Stimulated activated CD4-positive, alpha-beta T cell treated with anti-CD3 and anti-CD28 coated beads, Interleukin-4, amount 100 ng/mL, for 24 hours (primary cell): ENCODE measurements around the gene NUP160.
A peak's percentile ranks its signal among the peaks of the same experiment; 100 is the strongest.
"Not testable (repeated sequence)": the region's sequence is repeated elsewhere in the genome, so short reads cannot be mapped to it uniquely, and the experiment has no call there.

Experiments
- DNase-seq: peaks from one replicate; pipeline ENCODE4 v3.0.0-alpha.2; 2020

The NUP160 gene, protein sequence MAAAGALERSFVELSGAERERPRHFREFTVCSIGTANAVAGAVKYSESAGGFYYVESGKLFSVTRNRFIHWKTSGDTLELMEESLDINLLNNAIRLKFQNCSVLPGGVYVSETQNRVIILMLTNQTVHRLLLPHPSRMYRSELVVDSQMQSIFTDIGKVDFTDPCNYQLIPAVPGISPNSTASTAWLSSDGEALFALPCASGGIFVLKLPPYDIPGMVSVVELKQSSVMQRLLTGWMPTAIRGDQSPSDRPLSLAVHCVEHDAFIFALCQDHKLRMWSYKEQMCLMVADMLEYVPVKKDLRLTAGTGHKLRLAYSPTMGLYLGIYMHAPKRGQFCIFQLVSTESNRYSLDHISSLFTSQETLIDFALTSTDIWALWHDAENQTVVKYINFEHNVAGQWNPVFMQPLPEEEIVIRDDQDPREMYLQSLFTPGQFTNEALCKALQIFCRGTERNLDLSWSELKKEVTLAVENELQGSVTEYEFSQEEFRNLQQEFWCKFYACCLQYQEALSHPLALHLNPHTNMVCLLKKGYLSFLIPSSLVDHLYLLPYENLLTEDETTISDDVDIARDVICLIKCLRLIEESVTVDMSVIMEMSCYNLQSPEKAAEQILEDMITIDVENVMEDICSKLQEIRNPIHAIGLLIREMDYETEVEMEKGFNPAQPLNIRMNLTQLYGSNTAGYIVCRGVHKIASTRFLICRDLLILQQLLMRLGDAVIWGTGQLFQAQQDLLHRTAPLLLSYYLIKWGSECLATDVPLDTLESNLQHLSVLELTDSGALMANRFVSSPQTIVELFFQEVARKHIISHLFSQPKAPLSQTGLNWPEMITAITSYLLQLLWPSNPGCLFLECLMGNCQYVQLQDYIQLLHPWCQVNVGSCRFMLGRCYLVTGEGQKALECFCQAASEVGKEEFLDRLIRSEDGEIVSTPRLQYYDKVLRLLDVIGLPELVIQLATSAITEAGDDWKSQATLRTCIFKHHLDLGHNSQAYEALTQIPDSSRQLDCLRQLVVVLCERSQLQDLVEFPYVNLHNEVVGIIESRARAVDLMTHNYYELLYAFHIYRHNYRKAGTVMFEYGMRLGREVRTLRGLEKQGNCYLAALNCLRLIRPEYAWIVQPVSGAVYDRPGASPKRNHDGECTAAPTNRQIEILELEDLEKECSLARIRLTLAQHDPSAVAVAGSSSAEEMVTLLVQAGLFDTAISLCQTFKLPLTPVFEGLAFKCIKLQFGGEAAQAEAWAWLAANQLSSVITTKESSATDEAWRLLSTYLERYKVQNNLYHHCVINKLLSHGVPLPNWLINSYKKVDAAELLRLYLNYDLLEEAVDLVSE (N-terminal part only)

GRCh38 chr11:47847892-47848699 lies at the start of gene NUP160:
Gene NUP160 (minus strand): TSS chr11:47848350. CDS start chr11:47848318, 32 bp downstream.
- DNase-seq, result peak; percentile 90

DNA sequence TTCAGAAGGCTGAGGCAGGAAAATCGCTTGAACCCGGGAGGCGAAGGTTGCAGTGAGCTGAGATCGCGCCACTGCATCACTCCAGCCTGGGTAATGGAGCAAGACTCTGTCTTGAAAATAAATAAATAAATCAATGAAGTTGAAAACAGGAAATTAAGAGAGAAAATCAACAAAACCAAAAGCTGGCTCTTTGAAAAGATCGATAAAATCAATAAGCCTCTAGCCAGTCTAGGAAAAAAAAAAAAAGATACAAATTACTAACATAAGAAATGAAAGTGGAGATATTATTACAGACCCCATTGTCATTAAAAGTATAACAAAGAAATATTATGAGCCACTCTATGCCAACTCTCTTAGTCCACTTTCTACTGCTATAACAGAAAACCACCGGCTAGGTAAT lies 48.0 kb upstream of the NUP160 start:
- no peak for DNase-seq

DNA sequence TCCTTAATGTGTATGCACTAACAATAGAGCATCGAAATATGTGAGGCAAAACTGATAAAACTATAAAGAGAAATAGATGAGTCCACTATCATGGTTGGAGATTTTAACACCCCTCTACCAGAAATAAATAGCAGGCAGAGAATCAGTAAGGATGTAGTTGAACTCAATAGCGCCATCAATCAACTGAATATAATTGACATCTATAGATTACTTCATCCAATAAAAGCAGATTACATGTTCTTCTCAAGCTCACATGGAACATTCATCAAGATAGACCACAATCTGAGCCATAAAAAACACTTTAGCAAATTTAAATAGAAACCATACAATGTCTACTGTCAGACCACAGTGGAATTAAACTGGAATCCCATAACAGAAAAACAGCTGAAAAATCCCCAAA lies 46.9 kb upstream of the NUP160 start:
- DNase-seq, result no peak

- DNase-seq, result not testable (repeated sequence)
Observed at GRCh38 chr11:47892546-47893276, 44.6 kb upstream of the NUP160 start.

- no peak for DNase-seq
Observed at GRCh38 chr11:47891886-47892285, 43.7 kb upstream of the NUP160 start.

DNA sequence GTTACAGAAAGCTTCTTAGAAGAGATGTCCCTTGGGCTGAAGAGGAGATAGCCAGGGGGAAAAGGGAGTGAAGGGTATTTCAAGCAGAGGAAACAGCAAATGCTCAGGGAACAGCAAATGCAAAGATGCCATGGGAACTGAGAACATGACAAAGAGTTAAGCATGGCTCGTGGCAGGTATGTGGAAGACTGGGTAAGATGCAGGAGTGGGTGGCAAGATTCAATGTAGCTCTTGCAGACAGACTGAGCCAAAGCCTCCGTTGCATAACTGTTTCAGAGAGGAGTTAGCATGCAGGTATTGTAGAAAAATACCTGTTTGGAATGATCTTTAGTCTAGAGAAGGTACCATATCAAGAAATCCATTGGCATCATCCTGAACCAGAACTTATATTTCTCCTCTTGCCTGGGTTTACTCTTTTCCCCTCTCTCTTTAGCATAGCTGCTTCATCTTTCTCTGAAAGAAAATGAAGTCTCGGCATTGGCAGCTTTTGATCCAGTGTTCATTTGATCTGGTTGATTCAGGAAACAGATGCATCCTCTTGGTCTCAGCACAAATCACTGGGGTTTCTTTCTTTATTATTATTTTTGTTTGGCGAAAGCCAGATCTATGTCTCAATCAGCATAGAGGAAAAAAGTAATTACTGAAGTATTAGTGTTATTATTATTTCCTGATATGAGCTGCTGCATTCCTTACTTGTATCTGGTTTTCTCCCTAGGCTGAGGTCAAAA lies 41.7 kb upstream of the NUP160 start:
- DNase-seq, result peak; percentile 10

GRCh38 chr11:47887910-47888569 lies 39.9 kb upstream of the NUP160 start:
- no peak for DNase-seq

DNA sequence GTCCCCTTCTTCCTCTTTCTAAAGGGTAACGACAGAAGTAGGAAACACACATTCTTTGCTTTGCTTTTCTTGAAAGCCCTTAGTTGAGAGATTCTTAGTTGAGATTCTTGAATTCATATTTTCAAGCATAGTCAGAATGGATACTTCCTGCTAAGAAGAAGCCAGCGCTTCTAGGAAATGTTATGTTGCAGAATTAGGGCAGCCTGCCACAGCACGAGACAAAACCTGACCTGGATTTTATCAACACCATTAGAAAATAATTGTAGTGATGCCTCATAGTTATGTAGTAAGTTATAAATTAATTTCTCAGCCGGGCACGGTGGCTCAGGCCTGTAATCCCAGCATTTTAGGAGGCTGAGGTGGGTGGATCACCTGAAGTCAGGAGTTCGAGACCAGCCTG lies 37.9 kb upstream of the NUP160 start:
- DNase-seq, result no peak

DNA sequence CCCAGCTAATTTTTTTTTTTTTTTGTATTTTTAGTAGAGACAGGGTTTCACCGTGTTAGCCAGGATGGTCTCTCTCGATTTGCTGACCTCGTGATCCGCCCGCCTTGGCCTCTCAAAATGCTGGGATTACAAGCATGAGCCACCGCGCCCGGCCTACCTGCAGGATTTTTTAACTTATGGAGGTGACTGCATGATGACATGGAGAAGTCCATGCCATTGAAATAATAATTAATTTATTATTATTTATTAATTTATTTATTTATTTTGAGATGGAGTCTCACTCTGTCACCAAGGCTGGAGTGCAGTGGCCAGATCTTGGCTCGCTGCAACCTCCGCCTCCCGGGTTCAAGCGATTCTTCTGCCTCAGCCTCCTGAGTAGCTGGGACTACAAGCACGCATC lies 34.3 kb upstream of the NUP160 start:
- not testable (repeated sequence) for DNase-seq

- no peak for DNase-seq
Observed at GRCh38 chr11:47881145-47881544, 33.0 kb upstream of the NUP160 start.

DNA sequence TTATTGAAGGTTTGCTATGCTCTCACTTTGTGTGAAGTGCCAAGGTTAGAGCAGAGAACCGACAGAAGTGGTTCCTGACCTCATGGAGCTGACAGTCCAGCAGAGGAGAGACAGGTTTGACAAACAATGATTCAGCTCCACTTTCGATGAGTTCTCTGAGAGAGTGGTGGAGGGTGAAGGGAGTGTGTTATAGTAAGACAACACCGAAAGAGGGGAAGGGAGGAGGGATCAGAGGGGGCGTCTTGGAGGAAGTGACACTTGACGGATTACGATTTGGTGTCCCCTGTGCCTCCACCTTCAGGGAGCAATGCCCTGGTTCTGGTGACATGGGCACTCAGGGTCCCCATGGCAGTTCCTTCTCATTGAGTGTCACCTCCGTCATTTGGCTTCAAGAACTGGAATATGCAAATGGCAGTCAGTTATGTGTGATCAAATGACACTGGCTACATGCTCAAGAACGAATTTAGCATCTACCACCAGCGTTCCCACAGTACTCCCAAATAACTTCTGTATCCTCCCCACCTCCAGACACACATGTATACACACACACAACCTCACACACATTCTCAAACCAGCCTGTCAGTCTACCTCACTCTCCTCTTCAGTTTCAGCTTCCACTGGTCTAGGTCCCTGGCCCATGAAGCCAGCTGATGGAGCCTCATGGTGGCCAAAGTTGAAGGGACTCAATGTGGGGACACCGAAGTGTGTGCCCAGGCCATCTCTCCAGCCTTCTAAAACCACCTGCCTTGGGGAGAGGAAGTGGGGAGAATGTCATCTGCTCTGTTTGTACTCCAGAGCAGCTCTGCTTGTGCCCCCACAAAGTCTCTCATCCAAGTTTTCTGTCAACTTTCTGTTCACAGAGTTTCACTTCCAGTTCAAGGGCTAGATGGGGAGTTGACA lies 31.4 kb upstream of the NUP160 start:
- no peak for DNase-seq

- not testable (repeated sequence) for DNase-seq
Observed at GRCh38 chr11:47875858-47876257, 27.7 kb upstream of the NUP160 start.

GRCh38 chr11:47870404-47870803 lies 22.3 kb upstream of the NUP160 start:
- DNase-seq, result no peak

DNA sequence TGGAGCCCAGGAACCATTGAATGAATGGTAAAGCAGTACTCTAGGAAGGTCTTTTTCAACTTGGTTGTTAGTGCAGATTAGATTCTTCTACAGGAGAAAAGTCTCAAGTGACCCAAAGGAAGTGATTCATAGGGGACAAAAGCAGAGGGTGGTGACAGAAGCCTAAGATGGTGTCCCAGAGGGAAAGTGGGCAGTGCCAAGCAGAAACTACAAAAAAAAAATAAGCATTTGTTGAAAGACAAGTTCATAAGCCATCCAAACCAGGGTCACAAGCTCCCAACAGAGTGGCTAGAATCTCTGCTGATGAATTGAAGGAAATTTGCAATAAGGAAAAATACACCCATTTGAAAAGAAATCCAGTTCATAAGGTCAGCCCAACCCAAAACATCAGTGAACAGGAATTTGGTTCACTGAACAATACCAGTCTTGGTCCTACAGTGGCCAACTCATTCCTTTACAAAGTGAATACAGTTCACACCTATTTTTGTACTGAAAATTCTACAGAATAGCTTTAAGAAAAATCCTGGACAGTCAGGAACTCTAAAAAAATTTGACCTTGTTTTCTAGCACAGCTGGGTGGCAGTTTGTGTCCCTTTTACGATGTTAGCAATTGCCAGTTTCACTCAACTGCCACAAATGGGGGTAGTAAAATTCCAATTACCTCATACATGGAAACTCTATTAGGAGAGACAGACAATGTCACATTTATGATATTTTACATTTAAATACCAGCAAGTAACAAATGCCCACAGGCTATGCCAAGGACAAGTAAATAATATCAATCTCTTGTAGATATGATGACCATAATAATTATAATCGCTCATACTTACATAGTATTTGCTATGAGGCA lies 21.6 kb upstream of the NUP160 start:
- DNase-seq, result no peak

- DNase-seq, result no peak
Observed at GRCh38 chr11:47867823-47868222, 19.7 kb upstream of the NUP160 start.

DNA sequence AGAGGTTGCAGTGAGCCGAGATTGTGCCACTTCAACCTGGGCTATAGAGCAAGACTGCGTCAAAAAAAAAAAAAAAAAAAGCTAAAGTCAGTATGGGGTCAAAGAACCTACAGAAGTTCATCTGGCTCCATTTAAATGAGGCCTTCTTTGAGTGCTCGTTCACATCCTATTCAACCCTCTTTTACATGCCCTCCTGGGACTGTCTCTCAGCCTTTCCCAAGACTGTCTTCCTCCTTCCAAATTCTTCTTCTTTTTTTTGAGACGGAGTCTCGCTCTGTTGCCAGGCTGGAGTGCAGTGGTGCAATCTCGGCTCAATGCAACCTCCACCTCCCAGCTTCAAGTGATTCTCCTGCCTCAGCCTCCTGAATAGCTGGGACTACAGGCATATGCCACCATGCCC lies 18.7 kb upstream of the NUP160 start:
- not testable (repeated sequence) for DNase-seq

DNA sequence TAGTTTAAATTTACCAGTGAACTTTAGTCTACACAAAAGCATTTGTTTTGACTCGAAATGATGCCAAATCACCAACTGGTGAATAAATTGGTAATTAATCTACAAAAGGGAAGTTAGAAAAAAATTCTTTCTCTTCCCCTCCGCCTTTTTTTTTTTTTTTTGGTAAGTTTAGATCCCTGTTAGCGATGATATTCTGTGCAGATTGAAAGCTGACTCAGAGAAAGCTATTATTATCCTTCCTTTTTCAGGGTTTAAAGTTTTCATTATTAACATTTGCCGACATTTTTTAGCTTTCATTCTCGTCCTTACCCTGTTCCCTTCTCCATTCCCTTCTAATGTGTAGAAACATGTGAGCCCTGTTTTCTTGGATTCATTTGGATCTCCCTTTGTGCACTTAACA lies 16.8 kb upstream of the NUP160 start:
- no peak for DNase-seq

- DNase-seq, result no peak
Observed at GRCh38 chr11:47863898-47864430, 15.8 kb upstream of the NUP160 start.
